ENCODE results near the gene ACOXL.
A peak's percentile ranks its signal among the peaks of the same experiment; 100 is the strongest.
"Not testable (repeated sequence)": the region's sequence is repeated elsewhere in the genome, so short reads cannot be mapped to it uniquely, and the experiment has no call there.

Gene ACOXL

GRCh38 chr2:110732422-110733413 is at the start of gene ACOXL:
TSS of gene ACOXL (plus strand) at chr2:110732573. CDS start at chr2:110768390, 35,817 bp downstream.
- peak; percentile 68 for DNase-seq (ENCODE audit: low spot score)

GRCh38 chr2:110682872-110683271 is 49.5 kb upstream of the ACOXL start:
- DNase-seq (ENCODE audit: low spot score): no peak

- not testable (repeated sequence) for DNase-seq (ENCODE audit: low spot score)
Observed at GRCh38 chr2:110687775-110688484, 44.4 kb upstream of the ACOXL start.

- DNase-seq (ENCODE audit: low spot score): no peak
Observed at GRCh38 chr2:110688594-110689091, 43.7 kb upstream of the ACOXL start.

- DNase-seq (ENCODE audit: low spot score): no peak
Observed at GRCh38 chr2:110690083-110690965, 42.0 kb upstream of the ACOXL start.

GRCh38 chr2:110691612-110692258 is 40.6 kb upstream of the ACOXL start:
- no peak for DNase-seq (ENCODE audit: low spot score)

GRCh38 chr2:110695146-110695898 is 37.1 kb upstream of the ACOXL start:
- not testable (repeated sequence) for DNase-seq (ENCODE audit: low spot score)

- DNase-seq (ENCODE audit: low spot score): not testable (repeated sequence)
Observed at GRCh38 chr2:110698253-110698652, 34.1 kb upstream of the ACOXL start.

- no peak for DNase-seq (ENCODE audit: low spot score)
Observed at GRCh38 chr2:110702514-110703380, 29.6 kb upstream of the ACOXL start.

- no peak for DNase-seq (ENCODE audit: low spot score)
Observed at GRCh38 chr2:110707386-110707965, 24.9 kb upstream of the ACOXL start.

GRCh38 chr2:110708455-110708854 is 23.9 kb upstream of the ACOXL start:
- DNase-seq (ENCODE audit: low spot score): no peak

- DNase-seq (ENCODE audit: low spot score): no peak
Observed at GRCh38 chr2:110712737-110713136, 19.6 kb upstream of the ACOXL start.

- DNase-seq (ENCODE audit: low spot score): peak; percentile 57
Observed at GRCh38 chr2:110713513-110714362, 18.6 kb upstream of the ACOXL start.

- DNase-seq (ENCODE audit: low spot score): no peak
Observed at GRCh38 chr2:110714452-110715224, 17.7 kb upstream of the ACOXL start.

- DNase-seq (ENCODE audit: low spot score): no peak
Observed at GRCh38 chr2:110716959-110717645, 15.3 kb upstream of the ACOXL start.

- DNase-seq (ENCODE audit: low spot score): no peak
Observed at GRCh38 chr2:110717734-110718133, 14.6 kb upstream of the ACOXL start.

GRCh38 chr2:110718382-110718781 is 14.0 kb upstream of the ACOXL start:
- no peak for DNase-seq (ENCODE audit: low spot score)

Measured in LoVo (cell line).